K562 (cell line): ENCODE data around the gene GNG7. TPM values are rescaled to one million over a fixed set of nuclear protein-coding genes. Genes with fewer than 3 reads are reported as not detected.
A peak's percentile ranks its signal among the peaks of the same experiment; 100 is the strongest.

Experiments
- BACH1 ChIP-seq: fragments of 200-800 bp; sonication (Bioruptor generic); IDR thresholded peaks from 2 replicates; pipeline ENCODE4 v1.6.1; 2016; ENCODE audit warnings: missing genetic modification characterization, missing compliant biosample characterization
- CBX2 ChIP-seq: fragments of 200-600 bp; sonication (generic); IDR thresholded peaks from one replicate; pipeline ENCODE4 v1.6.1; 2012; ENCODE audit warnings: mild to moderate bottlenecking, low read length, inconsistent platforms; ENCODE audit not compliant: insufficient read depth, poor library complexity, severe bottlenecking
- CEBPG ChIP-seq, 3 experiments: fragments of 200-800 bp in 1 of 3; sonication (Bioruptor generic) in 1 of 3; sonication (generic) in 1 of 3; formaldehyde crosslinking in 1 of 3; IDR thresholded peaks in 2 of 3; conservative IDR thresholded peaks in 1 of 3; 2 replicates each; pipeline versions ENCODE4 v1.6.1 to v1.8.0; 2016 to 2022; ENCODE audit warnings: missing compliant biosample characterization in 2 of 3, missing genetic modification characterization in 2 of 3, mild to moderate bottlenecking in 1 of 3, missing genetic modification reagents in 1 of 3
- CHD2 ChIP-seq: IDR thresholded peaks from 2 replicates; pipeline ENCODE4 v1.6.1; 2011; ENCODE audit warnings: low read depth, low read length
- DACH1 ChIP-seq: fragments of 450-650 bp; IDR thresholded peaks from 2 replicates; pipeline ENCODE4 v1.6.1; 2018; ENCODE audit not compliant: partially characterized antibody
- ESRRA ChIP-seq: fragments of 450-650 bp; IDR thresholded peaks from 2 replicates; pipeline ENCODE4 v1.6.1; 2014; ENCODE audit warnings: low read depth, mild to moderate bottlenecking, moderate library complexity, borderline replicate concordance
- ETV1 ChIP-seq: fragments of 450-650 bp; conservative IDR thresholded peaks from 2 replicates; pipeline ENCODE4 v1.6.1; 2016; ENCODE audit warnings: missing genetic modification characterization, control low read depth, low read depth, missing compliant biosample characterization
- FOXA3 ChIP-seq, 2 experiments: fragments of 450-650 bp in 1 of 2; sonication (generic) in 1 of 2; formaldehyde crosslinking; IDR thresholded peaks in 1 of 2; conservative IDR thresholded peaks in 1 of 2; 2 replicates each; pipeline versions ENCODE4 v1.4.0 to v1.8.0; 2020 to 2022; ENCODE audit warnings: mild to moderate bottlenecking in 2 of 2, missing genetic modification reagents in 1 of 2
- NFATC3 ChIP-seq: fragments of 450-650 bp; IDR thresholded peaks from 2 replicates; pipeline ENCODE4 v1.6.1; 2017; ENCODE audit warnings: mild to moderate bottlenecking
- POLR2A ChIP-seq: fragments of 450-650 bp; conservative IDR thresholded peaks from 2 replicates; pipeline ENCODE4 v1.6.1; 2016
- SMAD3 ChIP-seq: fragments of 450-650 bp; formaldehyde crosslinking; conservative IDR thresholded peaks from 2 replicates; pipeline ENCODE4 v1.4.0; 2020; ENCODE audit warnings: mild to moderate bottlenecking
- SMARCA5 ChIP-seq: fragments of 450-650 bp; IDR thresholded peaks from 2 replicates; pipeline ENCODE4 v1.6.1; 2016
- TEAD4 ChIP-seq, 2 experiments: sonication (generic) in 1 of 2; formaldehyde crosslinking in 1 of 2; IDR thresholded peaks; 2 replicates each; pipeline versions ENCODE4 v1.6.1 to v1.8.0; 2012 to 2022; ENCODE audit warnings: borderline replicate concordance in 1 of 2, inconsistent platforms in 1 of 2, low read length in 1 of 2, mild to moderate bottlenecking in 1 of 2, missing genetic modification reagents in 1 of 2
- ZKSCAN8 ChIP-seq: fragments of 200-800 bp; sonication (Bioruptor generic); IDR thresholded peaks from 2 replicates; pipeline ENCODE4 v1.6.1; 2016; ENCODE audit warnings: missing genetic modification characterization, missing compliant biosample characterization
- ZNF197 ChIP-seq: fragments of 200-800 bp; sonication (Bioruptor generic); IDR thresholded peaks from 2 replicates; pipeline ENCODE4 v1.6.1; 2016; ENCODE audit warnings: low read depth, missing genetic modification characterization, missing compliant biosample characterization
- ZNF431 ChIP-seq: sonication (generic); formaldehyde crosslinking; IDR thresholded peaks from 2 replicates; pipeline ENCODE4 v1.8.0; 2022; ENCODE audit warnings: mild to moderate bottlenecking, missing genetic modification reagents
- polyA plus RNA-seq, 8 experiments: library from polyadenylated mRNA; depleted of rRNA in 4 of 8; stranded (reverse) in 5 of 8; unstranded in 3 of 8; fragments of >200 nt; fragmentation: Nextera tagmentation in 2 of 8; fragmentation: Illumina TruSeq in 1 of 8; extraction: Ambion mirVana in 2 of 8; extraction: Trizol in 1 of 8; gene quantifications; 2 replicates each; pipeline versions ENCODE4 v1.2.1 to v1.2.3, GENCODE V29; 2011 to 2014; ENCODE audit warnings: inconsistent platforms in 1 of 8, missing spikeins in 1 of 8
- total RNA-seq, 7 experiments: library from RNA; depleted of rRNA in 6 of 7; stranded (reverse); fragments of >200 nt in 6 of 7; fragmentation: Illumina TruSeq in 2 of 7; extraction: Trizol in 2 of 7; gene quantifications; 2 replicates each; pipeline versions ENCODE4 v1.2.1 to v1.2.3, GENCODE V29; 2011 to 2021; ENCODE audit warnings: low replicate concordance in 1 of 7
- TF ChIP-seq, protein P1 (sequence below): sonication (generic); formaldehyde crosslinking; IDR thresholded peaks from 2 replicates; pipeline ENCODE4 v1.5.0; 2020; ENCODE audit warnings: missing genetic modification reagents
- TF ChIP-seq, protein P2 (sequence below): fragments of 450-650 bp; formaldehyde crosslinking; IDR thresholded peaks from 2 replicates; pipeline ENCODE4 v1.4.0; 2020; ENCODE audit warnings: mild to moderate bottlenecking, moderate library complexity
- TF ChIP-seq, protein P3 (sequence below): fragments of 250-450 bp; sonication (Bioruptor Pico); IDR thresholded peaks from 2 replicates; pipeline ENCODE4 v1.5.0; 2021
- TF ChIP-seq, protein P4 (sequence below), 3 experiments: fragments of 200-800 bp in 1 of 3; fragments of 250-450 bp in 1 of 3; fragments of 450-650 bp in 1 of 3; sonication (Bioruptor Pico) in 1 of 3; sonication (Bioruptor generic) in 1 of 3; formaldehyde crosslinking in 1 of 3; IDR thresholded peaks; 2 replicates each; pipeline versions ENCODE4 v1.6.1 to v1.8.0; 2016 to 2022; ENCODE audit warnings: mild to moderate bottlenecking in 2 of 3, missing genetic modification characterization in 2 of 3, missing compliant biosample characterization in 1 of 3, moderate library complexity in 1 of 3

The GNG7 gene
- total and polyA plus RNA-seq, 9 of the 15 experiments (the other 6 are each of a cell fraction or from before 2014, with no cell fraction given) = 0.01 to 0.20 (median 0.06) TPM; not detected in 1

DNA sequence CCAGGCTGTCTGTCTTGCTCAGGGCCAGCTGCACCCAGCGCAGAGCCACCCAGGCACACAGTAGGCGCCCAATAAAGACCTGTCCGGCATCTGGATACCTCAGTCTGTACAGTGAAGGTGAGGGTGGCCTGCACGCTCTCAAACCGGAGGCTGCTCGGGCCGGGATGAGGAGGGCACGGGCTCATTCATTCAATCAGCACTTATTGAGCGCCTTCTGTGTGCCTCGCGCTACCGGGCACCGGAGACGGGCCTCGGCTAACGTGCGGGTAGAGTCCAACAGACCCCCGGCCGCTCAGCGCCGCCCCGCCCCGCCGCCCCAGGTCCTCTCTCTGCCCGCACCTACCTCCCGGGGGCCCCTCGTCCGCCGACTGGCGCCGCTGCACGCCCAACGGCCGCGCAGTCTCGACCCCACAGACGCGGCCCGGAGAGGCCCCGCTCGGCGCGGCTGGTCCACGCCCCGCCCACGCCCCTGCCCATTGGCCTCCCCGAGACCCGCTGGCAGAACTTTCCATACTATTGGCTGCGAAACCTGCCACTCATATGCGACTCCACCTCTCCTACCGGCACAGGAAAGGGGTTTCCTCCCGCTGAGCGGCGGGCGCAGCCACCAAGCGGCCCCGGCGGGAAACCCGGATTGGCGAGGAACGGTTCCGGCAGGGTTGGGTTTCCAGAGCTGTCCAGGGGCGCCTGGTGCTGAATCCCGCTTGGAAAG is 37.3 kb upstream of the GNG7 start, which contains the start of gene SLC39A3 (continued):
- TF ChIP-seq, protein P1, sequence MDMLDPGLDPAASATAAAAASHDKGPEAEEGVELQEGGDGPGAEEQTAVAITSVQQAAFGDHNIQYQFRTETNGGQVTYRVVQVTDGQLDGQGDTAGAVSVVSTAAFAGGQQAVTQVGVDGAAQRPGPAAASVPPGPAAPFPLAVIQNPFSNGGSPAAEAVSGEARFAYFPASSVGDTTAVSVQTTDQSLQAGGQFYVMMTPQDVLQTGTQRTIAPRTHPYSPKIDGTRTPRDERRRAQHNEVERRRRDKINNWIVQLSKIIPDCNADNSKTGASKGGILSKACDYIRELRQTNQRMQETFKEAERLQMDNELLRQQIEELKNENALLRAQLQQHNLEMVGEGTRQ (CRISPR knock-in tag) = 0 out of 2 replicates have a peak, but pooled peaks have one; percentile 11
- TF ChIP-seq FOXA3 (CRISPR knock-in tag; conservative IDR thresholded peaks at IDR 0.05 in 1 of 2, IDR thresholded peaks at IDR 0.05 in 1 of 2) = 0 out of 4 replicates have a peak, but pooled peaks of 1 of the 2 experiments have one; percentile 1
- TF ChIP-seq, protein P2, sequence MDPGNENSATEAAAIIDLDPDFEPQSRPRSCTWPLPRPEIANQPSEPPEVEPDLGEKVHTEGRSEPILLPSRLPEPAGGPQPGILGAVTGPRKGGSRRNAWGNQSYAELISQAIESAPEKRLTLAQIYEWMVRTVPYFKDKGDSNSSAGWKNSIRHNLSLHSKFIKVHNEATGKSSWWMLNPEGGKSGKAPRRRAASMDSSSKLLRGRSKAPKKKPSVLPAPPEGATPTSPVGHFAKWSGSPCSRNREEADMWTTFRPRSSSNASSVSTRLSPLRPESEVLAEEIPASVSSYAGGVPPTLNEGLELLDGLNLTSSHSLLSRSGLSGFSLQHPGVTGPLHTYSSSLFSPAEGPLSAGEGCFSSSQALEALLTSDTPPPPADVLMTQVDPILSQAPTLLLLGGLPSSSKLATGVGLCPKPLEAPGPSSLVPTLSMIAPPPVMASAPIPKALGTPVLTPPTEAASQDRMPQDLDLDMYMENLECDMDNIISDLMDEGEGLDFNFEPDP (CRISPR knock-in tag) = no peak
- TF ChIP-seq SMAD3 (CRISPR knock-in tag) = no peak; the same call in 1 of the 2 replicates
- TF ChIP-seq CEBPG (CRISPR knock-in tag; IDR thresholded peaks at IDR 0.05) = peak; percentile 40; the same call in 1 of the 2 replicates
- no peak for TF ChIP-seq CEBPG (tag; conservative IDR thresholded peaks at IDR 0.05 in 1 of 2, IDR thresholded peaks at IDR 0.05 in 1 of 2)
- TF ChIP-seq ESRRA = peak; percentile 71; the same call in 1 of the 2 replicates
- no peak for TF ChIP-seq ZNF197 (CRISPR knock-in tag)
- peak; percentile 85 for TF ChIP-seq CHD2
- TF ChIP-seq TEAD4 (IDR thresholded peaks at IDR 0.05; ENCODE audit: low read length) = no peak
- TF ChIP-seq TEAD4 (CRISPR knock-in tag; IDR thresholded peaks at IDR 0.05; ENCODE audit: borderline replicate concordance) = peak; percentile 75; the same call in 1 of the 2 replicates
- peak; percentile 100 for TF ChIP-seq ZKSCAN8 (CRISPR knock-in tag)
- no peak for TF ChIP-seq BACH1 (tag)
- peak; percentile 34 for TF ChIP-seq ETV1 (tag)
- 0 out of 2 replicates have a peak, but pooled peaks have one; percentile 52 for TF ChIP-seq NFATC3
- TF ChIP-seq, protein P3, sequence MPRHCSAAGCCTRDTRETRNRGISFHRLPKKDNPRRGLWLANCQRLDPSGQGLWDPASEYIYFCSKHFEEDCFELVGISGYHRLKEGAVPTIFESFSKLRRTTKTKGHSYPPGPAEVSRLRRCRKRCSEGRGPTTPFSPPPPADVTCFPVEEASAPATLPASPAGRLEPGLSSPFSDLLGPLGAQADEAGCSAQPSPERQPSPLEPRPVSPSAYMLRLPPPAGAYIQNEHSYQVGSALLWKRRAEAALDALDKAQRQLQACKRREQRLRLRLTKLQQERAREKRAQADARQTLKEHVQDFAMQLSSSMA = no peak
- TF ChIP-seq, protein P4, sequence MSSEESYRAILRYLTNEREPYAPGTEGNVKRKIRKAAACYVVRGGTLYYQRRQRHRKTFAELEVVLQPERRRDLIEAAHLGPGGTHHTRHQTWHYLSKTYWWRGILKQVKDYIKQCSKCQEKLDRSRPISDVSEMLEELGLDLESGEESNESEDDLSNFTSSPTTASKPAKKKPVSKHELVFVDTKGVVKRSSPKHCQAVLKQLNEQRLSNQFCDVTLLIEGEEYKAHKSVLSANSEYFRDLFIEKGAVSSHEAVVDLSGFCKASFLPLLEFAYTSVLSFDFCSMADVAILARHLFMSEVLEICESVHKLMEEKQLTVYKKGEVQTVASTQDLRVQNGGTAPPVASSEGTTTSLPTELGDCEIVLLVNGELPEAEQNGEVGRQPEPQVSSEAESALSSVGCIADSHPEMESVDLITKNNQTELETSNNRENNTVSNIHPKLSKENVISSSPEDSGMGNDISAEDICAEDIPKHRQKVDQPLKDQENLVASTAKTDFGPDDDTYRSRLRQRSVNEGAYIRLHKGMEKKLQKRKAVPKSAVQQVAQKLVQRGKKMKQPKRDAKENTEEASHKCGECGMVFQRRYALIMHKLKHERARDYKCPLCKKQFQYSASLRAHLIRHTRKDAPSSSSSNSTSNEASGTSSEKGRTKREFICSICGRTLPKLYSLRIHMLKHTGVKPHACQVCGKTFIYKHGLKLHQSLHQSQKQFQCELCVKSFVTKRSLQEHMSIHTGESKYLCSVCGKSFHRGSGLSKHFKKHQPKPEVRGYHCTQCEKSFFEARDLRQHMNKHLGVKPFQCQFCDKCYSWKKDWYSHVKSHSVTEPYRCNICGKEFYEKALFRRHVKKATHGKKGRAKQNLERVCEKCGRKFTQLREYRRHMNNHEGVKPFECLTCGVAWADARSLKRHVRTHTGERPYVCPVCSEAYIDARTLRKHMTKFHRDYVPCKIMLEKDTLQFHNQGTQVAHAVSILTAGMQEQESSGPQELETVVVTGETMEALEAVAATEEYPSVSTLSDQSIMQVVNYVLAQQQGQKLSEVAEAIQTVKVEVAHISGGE (CRISPR knock-in tag; IDR thresholded peaks at IDR 0.05) = peak; percentile 98 to 99 (median 99)
- no peak for TF ChIP-seq CBX2
- peak; percentile 61; the same call in 1 of the 2 replicates for TF ChIP-seq SMARCA5
- no peak; the same call in 1 of the 2 replicates for TF ChIP-seq POLR2A
- TF ChIP-seq DACH1 = no peak
- peak; percentile 66; the same call in 1 of the 2 replicates for TF ChIP-seq ZNF431 (CRISPR knock-in tag)
